ENCODE data around the gene UCN3.

DNA sequence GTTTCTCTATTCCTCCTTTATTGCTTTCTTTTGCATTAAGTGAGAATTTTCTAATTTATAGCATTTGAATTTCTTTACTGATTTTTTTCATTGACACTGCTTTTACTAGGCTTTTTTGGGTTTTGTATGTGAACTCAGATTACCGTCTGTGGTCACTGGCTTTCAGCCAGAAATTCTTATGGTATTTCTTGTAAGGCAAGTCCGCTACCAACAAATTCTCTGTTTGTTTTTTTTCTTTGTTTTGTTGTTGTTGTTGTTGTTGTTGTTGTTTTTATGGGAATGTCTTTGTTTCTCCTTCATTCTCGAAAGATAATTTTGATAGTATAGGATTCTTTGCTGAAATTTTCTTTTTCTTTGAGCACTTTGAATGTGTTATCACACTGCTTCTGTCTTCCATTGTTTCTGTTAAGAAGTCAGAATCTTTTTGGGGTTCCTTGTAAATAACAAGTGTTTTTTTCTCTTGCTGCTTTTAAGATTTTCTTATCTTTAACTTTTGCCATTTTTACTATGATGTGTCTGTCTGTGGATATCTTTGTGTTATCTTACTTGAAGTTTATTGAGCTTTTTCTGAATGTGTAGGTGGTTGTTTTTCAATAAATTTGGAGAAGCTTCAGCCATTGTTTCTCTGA, 54.8 kb downstream of the UCN3 start:
- TF ChIP-seq, protein P1, sequence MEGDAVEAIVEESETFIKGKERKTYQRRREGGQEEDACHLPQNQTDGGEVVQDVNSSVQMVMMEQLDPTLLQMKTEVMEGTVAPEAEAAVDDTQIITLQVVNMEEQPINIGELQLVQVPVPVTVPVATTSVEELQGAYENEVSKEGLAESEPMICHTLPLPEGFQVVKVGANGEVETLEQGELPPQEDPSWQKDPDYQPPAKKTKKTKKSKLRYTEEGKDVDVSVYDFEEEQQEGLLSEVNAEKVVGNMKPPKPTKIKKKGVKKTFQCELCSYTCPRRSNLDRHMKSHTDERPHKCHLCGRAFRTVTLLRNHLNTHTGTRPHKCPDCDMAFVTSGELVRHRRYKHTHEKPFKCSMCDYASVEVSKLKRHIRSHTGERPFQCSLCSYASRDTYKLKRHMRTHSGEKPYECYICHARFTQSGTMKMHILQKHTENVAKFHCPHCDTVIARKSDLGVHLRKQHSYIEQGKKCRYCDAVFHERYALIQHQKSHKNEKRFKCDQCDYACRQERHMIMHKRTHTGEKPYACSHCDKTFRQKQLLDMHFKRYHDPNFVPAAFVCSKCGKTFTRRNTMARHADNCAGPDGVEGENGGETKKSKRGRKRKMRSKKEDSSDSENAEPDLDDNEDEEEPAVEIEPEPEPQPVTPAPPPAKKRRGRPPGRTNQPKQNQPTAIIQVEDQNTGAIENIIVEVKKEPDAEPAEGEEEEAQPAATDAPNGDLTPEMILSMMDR (IDR thresholded peaks at IDR 0.05): no peak
- TF ChIP-seq POLR2A (IDR thresholded peaks at IDR 0.05): no peak

Measured in uterus (tissue), 2 donors.